H1 (cell line): ENCODE measurements around the gene SNX3. TPM values are rescaled to one million over a fixed set of nuclear protein-coding genes. Genes with fewer than 3 reads are reported as not detected.

Source experiments
- CTCF ChIA-PET: fragments of 300-600 bp; sonication (Branson Sonifier 250); formaldehyde crosslinking; loops from one replicate; lab custom pipeline; 2021; ENCODE audit not compliant: partially characterized antibody; lab: Charles Lee
- POLR2A ChIA-PET: fragments of 300-600 bp; sonication (Branson Sonifier 250); formaldehyde crosslinking; loops from one replicate; lab custom pipeline; 2021; ENCODE audit warnings: inconsistent platforms; ENCODE audit not compliant: partially characterized antibody; lab: Charles Lee
- DNase-seq, 2 experiments: peaks; one replicate each; pipeline versions ENCODE4 v3.0.0 to v3.0.0-alpha.2; 2010 to 2022; ENCODE audit warnings: low spot score in 2 of 2, low read depth in 1 of 2, mixed read lengths in 1 of 2
- FAIRE-seq: peaks from 2 replicates; lab custom pipeline; 2011; peaks lifted over from hg19 to GRCh38; lab: Jason Lieb, UNC
- H2AFZ ChIP-seq: 2 replicates; pipeline ENCODE4 v1.8.1; 2012; ENCODE audit warnings: low read length, inconsistent platforms
- H2AK5ac ChIP-seq: 2 replicates; pipeline ENCODE4 v1.6.1; 2013; ENCODE audit warnings: low read depth, low read length
- H2BK120ac ChIP-seq: replicated peaks from 2 replicates; pipeline ENCODE3; 2013; ENCODE audit warnings: low read depth, low read length, inconsistent platforms
- H2BK12ac ChIP-seq: 2 replicates; pipeline ENCODE4 v1.6.1; 2013; ENCODE audit warnings: low read depth, low read length
- H2BK15ac ChIP-seq: 2 replicates; pipeline ENCODE4 v1.6.1; 2013; ENCODE audit warnings: low read length
- H2BK20ac ChIP-seq: 2 replicates; pipeline ENCODE4 v1.6.1; 2013; ENCODE audit warnings: low read length
- H2BK5ac ChIP-seq: 2 replicates; pipeline ENCODE4 v1.6.1; 2013; ENCODE audit warnings: low read depth, low read length
- H3K14ac ChIP-seq: 2 replicates; pipeline ENCODE4 v1.6.1; 2013; ENCODE audit warnings: inconsistent platforms; ENCODE audit not compliant: insufficient read length
- H3K18ac ChIP-seq: 2 replicates; pipeline ENCODE4 v1.6.1; 2013; ENCODE audit warnings: low read length; ENCODE audit errors: extremely low read depth
- H3K23ac ChIP-seq: 2 replicates; pipeline ENCODE4 v1.6.1; 2013; ENCODE audit warnings: inconsistent platforms; ENCODE audit not compliant: insufficient read length
- H3K23me2 ChIP-seq: 2 replicates; pipeline ENCODE4 v1.6.1; 2013; ENCODE audit warnings: low read depth, low read length
- H3K27ac ChIP-seq: 2 replicates; pipeline ENCODE4 v1.6.1; 2011; ENCODE audit warnings: low read depth, low read length, inconsistent platforms
- H3K27me3 ChIP-seq, 4 experiments: replicated peaks in 1 of 4; 1 replicate in 1 of 4; 2 replicates in 3 of 4; pipeline versions ENCODE4 v1.6.1 to v1.8.1; 2011 to 2013; ENCODE audit warnings: low read length in 3 of 4, mild to moderate bottlenecking in 3 of 4, inconsistent platforms in 2 of 4, mixed read lengths in 2 of 4, moderate library complexity in 1 of 4; ENCODE audit not compliant: control insufficient read depth in 3 of 4, insufficient read depth in 3 of 4; ENCODE audit errors: extremely low read depth in 1 of 4
- H3K36me3 ChIP-seq, 4 experiments: 2 replicates each; pipeline versions ENCODE4 v1.6.1 to v1.8.1; 2011 to 2013; ENCODE audit warnings: mild to moderate bottlenecking in 4 of 4, low read length in 3 of 4, moderate library complexity in 2 of 4, control low read depth in 1 of 4, inconsistent platforms in 1 of 4; ENCODE audit not compliant: insufficient read depth in 4 of 4, control insufficient read depth in 2 of 4
- H3K4ac ChIP-seq: replicated peaks from 2 replicates; pipeline ENCODE3; 2013; ENCODE audit warnings: low read length, low read depth, mixed read lengths, inconsistent platforms; ENCODE audit not compliant: insufficient read length
- H3K4me1 ChIP-seq, 4 experiments: replicated peaks in 1 of 4; 1 replicate in 1 of 4; 2 replicates in 3 of 4; pipeline versions ENCODE4 v1.6.1 to v1.8.1; 2011 to 2013; ENCODE audit warnings: low read length in 3 of 4, inconsistent platforms in 2 of 4, mixed read lengths in 1 of 4; ENCODE audit not compliant: insufficient read depth in 4 of 4, control insufficient read depth in 3 of 4
- H3K4me2 ChIP-seq, 2 experiments: 2 replicates each; pipeline versions ENCODE4 v1.6.1 to v1.8.1; 2011 to 2013; ENCODE audit warnings: low read depth in 2 of 2, low read length in 2 of 2, control low read depth in 1 of 2, inconsistent platforms in 1 of 2, mild to moderate bottlenecking in 1 of 2; ENCODE audit not compliant: insufficient read depth in 1 of 2
- H3K4me3 ChIP-seq, 4 experiments: fragments of 200-600, 300-600 bp in 1 of 4; sonication (generic), shearing (Covaris generic), sonication (Bioruptor Twin) in 1 of 4; 2 replicates each; pipeline versions ENCODE4 v1.5.1 to v1.8.1; 2011 to 2016; ENCODE audit warnings: low read length in 4 of 4, low read depth in 3 of 4, control low read depth in 2 of 4, inconsistent platforms in 2 of 4, mild to moderate bottlenecking in 2 of 4, mixed read lengths in 1 of 4, moderate library complexity in 1 of 4; ENCODE audit not compliant: insufficient read depth in 2 of 4; ENCODE audit errors: extremely low read depth in 1 of 4
- H3K56ac ChIP-seq: replicated peaks from 2 replicates; pipeline ENCODE3; 2013; ENCODE audit warnings: low read depth, mild to moderate bottlenecking, mixed read lengths, low read length, inconsistent platforms; ENCODE audit not compliant: insufficient read length
- H3K79me1 ChIP-seq: 2 replicates; pipeline ENCODE4 v1.6.1; 2013; ENCODE audit warnings: low read depth, low read length, control low read depth
- H3K79me2 ChIP-seq, 2 experiments: 2 replicates each; pipeline versions ENCODE4 v1.6.1 to v1.8.1; 2012 to 2013; ENCODE audit warnings: low read length in 2 of 2, mild to moderate bottlenecking in 2 of 2, inconsistent platforms in 1 of 2; ENCODE audit not compliant: insufficient read depth in 2 of 2, control insufficient read depth in 1 of 2
- H3K9ac ChIP-seq, 4 experiments: replicated peaks in 1 of 4; 1 replicate in 1 of 4; 2 replicates in 3 of 4; pipeline versions ENCODE4 v1.6.1 to v1.8.1; 2011 to 2013; ENCODE audit warnings: low read depth in 3 of 4, low read length in 3 of 4, control low read depth in 2 of 4, mild to moderate bottlenecking in 2 of 4, moderate library complexity in 2 of 4, inconsistent platforms in 1 of 4; ENCODE audit errors: extremely low read depth in 1 of 4
- H3K9me3 ChIP-seq, 2 experiments: 2 replicates each; pipeline versions ENCODE4 v1.6.1 to v1.8.1; 2012 to 2013; ENCODE audit warnings: mild to moderate bottlenecking in 2 of 2, moderate library complexity in 2 of 2, control low read depth in 1 of 2, inconsistent platforms in 1 of 2, low read depth in 1 of 2, low read length in 1 of 2, mixed read lengths in 1 of 2; ENCODE audit not compliant: insufficient read depth in 2 of 2
- H4K20me1 ChIP-seq, 2 experiments: replicated peaks in 1 of 2; 2 replicates each; pipeline versions ENCODE3 to v1.8.1; 2011 to 2013; ENCODE audit warnings: inconsistent platforms in 2 of 2, low read length in 2 of 2, mild to moderate bottlenecking in 1 of 2; ENCODE audit not compliant: insufficient read depth in 2 of 2, control insufficient read depth in 1 of 2
- H4K5ac ChIP-seq: 2 replicates; pipeline ENCODE4 v1.6.1; 2013; ENCODE audit warnings: low read length, low read depth, mixed read lengths, inconsistent platforms; ENCODE audit not compliant: insufficient read length
- H4K8ac ChIP-seq: 2 replicates; pipeline ENCODE4 v1.8.0; 2013; ENCODE audit warnings: mild to moderate bottlenecking, moderate library complexity, low read length, inconsistent platforms; ENCODE audit not compliant: insufficient read depth; ENCODE audit errors: extremely low read depth
- H4K91ac ChIP-seq: replicated peaks from 2 replicates; pipeline ENCODE3; 2013; ENCODE audit warnings: low read length, mixed read lengths, inconsistent platforms; ENCODE audit not compliant: insufficient read length
- RBBP5 ChIP-seq: IDR thresholded peaks from 2 replicates; pipeline ENCODE4 v1.7.1; 2012; ENCODE audit warnings: low read depth, mild to moderate bottlenecking, inconsistent platforms, low read length, moderate library complexity, borderline replicate concordance
- SAP30 ChIP-seq: fragments of 300-600 bp; sonication (generic); IDR thresholded peaks from 2 replicates; pipeline ENCODE4 v1.7.1; 2012; ENCODE audit warnings: low read length, moderate library complexity, mild to moderate bottlenecking, inconsistent platforms; ENCODE audit not compliant: insufficient read depth, insufficient replicate concordance
- SIN3A ChIP-seq, 2 experiments: IDR thresholded peaks in 1 of 2; conservative IDR thresholded peaks in 1 of 2; 2 replicates each; pipeline ENCODE4 v1.6.1; 2011 to 2012; ENCODE audit warnings: low read length in 2 of 2, improper control_type of control experiment in 1 of 2, low read depth in 1 of 2, mild to moderate bottlenecking in 1 of 2
- SUZ12 ChIP-seq: fragments of 200-600 bp; sonication (generic); IDR thresholded peaks from 2 replicates; pipeline ENCODE4 v1.6.1; 2012; ENCODE audit warnings: mild to moderate bottlenecking, inconsistent platforms, low read length, moderate library complexity, mixed read lengths
- TCF12 ChIP-seq: IDR thresholded peaks from 2 replicates; pipeline ENCODE4 v1.6.1; 2011; ENCODE audit warnings: low read depth, mild to moderate bottlenecking, low read length
- WGBS, 2 experiments: shearing (Covaris generic) in 1 of 2; methylation state at CpG; one replicate each; pipeline versions ENCODE4 v1.1.6 to v1.1.7; 2013 to 2015; ENCODE audit warnings: low lambda C conversion rate in 2 of 2, mixed read lengths in 2 of 2, inconsistent platforms in 1 of 2, low coverage in 1 of 2, missing lambda C conversion rate in 1 of 2; ENCODE audit not compliant: insufficient replicate concordance in 2 of 2, insufficient coverage in 1 of 2, insufficient read length in 1 of 2; ENCODE audit errors: extremely low coverage in 1 of 2, missing lambda C conversion rate in 1 of 2; 5-methylcytosine and 5-hydroxymethylcytosine counted together
- polyA plus RNA-seq, 7 experiments: library from polyadenylated mRNA; depleted of rRNA in 3 of 7; stranded (reverse) in 5 of 7; unstranded in 2 of 7; fragments of >200 nt in 5 of 7; fragments of 200-250 nt in 2 of 7; gene quantifications; 1 replicate in 5 of 7; 2 replicates in 1 of 7; 4 replicates in 1 of 7; pipeline versions ENCODE4 v1.2.1 to v1.2.3, GENCODE V29; 2011 to 2013; ENCODE audit warnings: missing spikeins in 2 of 7, mixed read lengths in 2 of 7
- total RNA-seq: library from RNA; stranded (reverse); fragmentation: NEBNext Ultra II Directional; extraction: Animal tissue kit (Norgen Biotek cat#: 25700); gene quantifications from 2 replicates; pipeline ENCODE4 v1.2.1, GENCODE V29; 2021

The SNX3 gene
- total and polyA plus RNA-seq, 2 of the 8 experiments (the other 6 are each of a cell fraction or from before 2014, with no cell fraction given): 72.5 to 150 TPM

GRCh38 chr6:108294297-108294726, 33.5 kb upstream of the SNX3 start:
- Histone ChIP-seq H3K4me1 (0 out of 7 replicates have a peak, but pooled peaks cover 0 to 2% (median 0%) of the 10 kb centered on the region in 4 experiments), H2BK120ac (no peak overlapping the region), H3K56ac (no peak overlapping the region), H2BK12ac (peak overlapping the region; percentile 60; the same call in 1 of the 2 replicates), H4K20me1 (no peaks in the 10 kb centered on the region), H3K4me3 (peak overlapping the region; percentile 74 to 94 (median 84)), H2AFZ (peak overlapping the region; percentile 90), H3K36me3 (no peaks in the 10 kb centered on the region), H3K27ac (no peak overlapping the region), H2BK5ac (peak overlapping the region; percentile 98; the same call in 1 of the 2 replicates), H4K8ac (no peak overlapping the region), H2BK15ac (no peak overlapping the region), H3K23me2 (no peaks in the 10 kb centered on the region), H2BK20ac (no peak overlapping the region), H3K14ac (no peak overlapping the region), H3K79me1 (no peaks in the 10 kb centered on the region), H3K4me2 (peak overlapping the region; percentile 63 to 87), H3K23ac (no peak overlapping the region), H3K9me3 (no peaks in the 10 kb centered on the region), H3K4ac (no peak overlapping the region), H3K79me2 (peaks cover 0 to 5% of the 10 kb centered on the region in 2 experiments; a peak in 1 of 4 replicates), H3K9ac (peak overlapping the region in 1 of 4 experiments; percentile 86; a peak in 2 of 7 replicates), H4K5ac (no peak overlapping the region), H3K18ac (no peak overlapping the region), H4K91ac (no peak overlapping the region), H3K27me3 (no peaks in the 10 kb centered on the region), H2AK5ac (no peak overlapping the region)
- no peak for FAIRE-seq
- ChIA-PET POLR2A (interaction anchor here (0.6 to 2.0 kb wide), 6 partner anchors 10 to 379 kb away, joined by 3 to 19 read pairs (median 4); partner anchors contain the start of gene SNX3), CTCF (interaction anchor here (0.8 to 1.2 kb wide), 2 partner anchors 11 to 48 kb away, joined by 3 to 5 read pairs; no protein-coding TSS in a partner anchor)
- WGBS, 2 experiments: 40% methylated on average over 16 of the region's 16 CpGs; no CpG with 5 or more reads in 1 of the 2 experiments
- DNase-seq: no peak
- no peak for TF ChIP-seq SIN3A (conservative IDR thresholded peaks at IDR 0.05 in 1 of 2, IDR thresholded peaks at IDR 0.05 in 1 of 2; ENCODE audit: low read depth in 1 of 2, low read length in 2 of 2)
- no peak for TF ChIP-seq SAP30
- no peak for TF ChIP-seq SUZ12
- TF ChIP-seq RBBP5: no peak
- no peak for TF ChIP-seq TCF12
